PC-3 (cell line): ENCODE measurements around the gene CALCA.

Experiments
- CTCF ChIP-seq: fragments of 300-600 bp; sonication (generic); conservative IDR thresholded peaks from 2 replicates; pipeline ENCODE4 v1.5.1; 2017; ENCODE audit warnings: antibody characterized with exemption, low read depth, mild to moderate bottlenecking, low read length
- EZH2 ChIP-seq: fragments of 300-600 bp; sonication (generic); IDR thresholded peaks from one replicate; pipeline ENCODE4 v1.6.1; 2017; ENCODE audit warnings: antibody characterized with exemption, mild to moderate bottlenecking, low read length; ENCODE audit not compliant: unreplicated experiment
- EZH2phosphoT487 ChIP-seq: fragments of 300-600 bp; sonication (generic); IDR thresholded peaks from 2 replicates; pipeline ENCODE4 v1.6.1; 2018; ENCODE audit warnings: mild to moderate bottlenecking, antibody characterized with exemption, low read length, borderline replicate concordance

DNA sequence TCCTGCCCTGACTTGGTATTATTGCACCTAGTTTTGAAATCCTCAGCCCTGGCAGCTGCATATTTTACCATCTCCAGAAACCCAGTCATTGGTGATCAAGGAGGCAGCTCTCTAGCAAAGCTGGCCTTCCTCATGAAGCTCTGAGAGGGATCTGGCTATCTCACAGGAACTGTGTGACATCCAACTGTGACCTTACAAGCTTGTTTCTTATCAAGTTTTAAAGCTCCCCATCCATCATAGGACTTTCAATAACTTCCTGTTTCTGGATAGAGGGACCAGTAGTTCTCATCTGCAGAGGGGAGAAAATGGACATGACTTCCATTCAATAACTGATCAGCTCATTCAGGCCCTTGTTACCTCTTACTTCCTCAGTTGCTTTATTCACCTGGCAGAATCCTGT lies 18.2 kb downstream of the CALCA start:
- TF ChIP-seq CTCF (no peak), EZH2 (no peak), EZH2phosphoT487 (no peak)
